ENCODE results near the gene MYO6.

Gene MYO6

GRCh38 chr6:75766387-75766786 lies 17.3 kb downstream of the MYO6 start:
- DNase-seq (ENCODE audit: low read depth in 2 of 2), result no peak

DNA sequence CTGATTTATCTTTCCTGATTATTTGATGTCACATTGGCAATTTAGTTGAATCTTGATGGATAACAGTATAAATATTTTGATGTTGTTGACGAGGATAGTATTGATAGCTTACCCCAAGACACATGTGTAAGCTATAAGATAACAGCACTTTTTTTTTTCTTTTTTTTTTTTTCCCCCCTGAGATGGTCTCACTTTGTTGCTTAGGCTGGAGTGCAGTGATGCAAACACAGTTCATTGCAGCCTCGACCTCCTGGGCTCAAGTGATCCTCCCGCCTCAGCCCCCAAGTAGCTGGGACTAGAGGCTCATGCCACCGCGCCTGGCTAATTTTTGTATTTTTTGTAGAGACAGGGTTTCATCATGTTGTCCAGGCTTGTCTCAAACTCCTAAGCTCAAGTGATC lies 21.8 kb downstream of the MYO6 start:
- no peak for DNase-seq (ENCODE audit: low read depth in 2 of 2)

GRCh38 chr6:75775219-75775618 lies 26.2 kb downstream of the MYO6 start:
- DNase-seq (ENCODE audit: low read depth in 2 of 2), result no peak

GRCh38 chr6:75776461-75776860 lies 27.4 kb downstream of the MYO6 start:
- no peak for DNase-seq (ENCODE audit: low read depth in 2 of 2)

- no peak for DNase-seq (ENCODE audit: low read depth in 2 of 2)
These were observed 29.7 kb downstream of the MYO6 start for GRCh38 chr6:75778757-75779156.

DNA sequence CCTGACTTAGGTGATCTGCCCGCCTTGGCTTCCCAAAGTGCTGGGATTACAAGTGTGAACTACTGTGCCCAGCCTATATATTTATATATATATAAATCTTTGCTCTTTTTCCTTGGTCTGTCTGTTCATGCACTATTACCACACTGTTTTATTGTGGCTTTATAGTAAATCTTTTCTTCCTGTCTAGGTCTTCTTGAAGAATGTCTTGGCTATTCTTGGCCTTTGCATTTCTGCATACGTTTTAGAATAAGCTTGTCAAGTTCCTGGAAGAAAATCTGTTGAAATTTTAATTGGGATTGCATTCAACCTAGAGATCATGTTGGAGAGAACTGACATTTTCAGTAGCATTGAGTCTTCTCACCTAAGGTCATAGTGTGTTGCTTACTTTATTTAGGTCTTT lies 37.1 kb downstream of the MYO6 start:
- no peak for DNase-seq (ENCODE audit: low read depth in 2 of 2)

- no peak for DNase-seq (ENCODE audit: low read depth in 2 of 2)
These were observed 39.9 kb downstream of the MYO6 start for GRCh38 chr6:75788894-75789293.

GRCh38 chr6:75791881-75792280 lies 42.8 kb downstream of the MYO6 start:
- DNase-seq (ENCODE audit: low read depth in 2 of 2), result no peak

GRCh38 chr6:75794351-75794846 lies 45.4 kb downstream of the MYO6 start:
- no peak for DNase-seq (ENCODE audit: low read depth in 2 of 2)

- DNase-seq (ENCODE audit: low read depth in 2 of 2), result no peak
These were observed 46.1 kb downstream of the MYO6 start for GRCh38 chr6:75794954-75795739.

DNA sequence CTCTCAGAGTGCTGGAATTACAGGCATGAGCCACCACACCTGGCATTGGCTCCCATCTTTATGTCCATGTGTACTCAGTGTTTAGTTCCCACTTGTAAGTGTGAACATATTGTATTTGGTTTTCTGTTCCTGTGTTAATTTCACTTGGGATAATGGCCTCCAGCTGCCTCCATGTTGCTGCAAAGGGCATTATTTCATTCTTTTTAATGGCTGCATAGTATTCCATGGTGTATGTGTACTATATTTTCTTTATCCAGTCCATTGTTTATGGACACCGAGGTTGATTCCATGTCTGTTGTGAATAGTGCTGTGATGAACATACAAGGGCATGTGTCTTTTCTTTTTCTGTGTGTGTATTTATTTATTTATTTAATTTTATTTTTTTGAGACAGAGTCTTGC lies 47.7 kb downstream of the MYO6 start:
- no peak for DNase-seq (ENCODE audit: low read depth in 2 of 2)

DNA sequence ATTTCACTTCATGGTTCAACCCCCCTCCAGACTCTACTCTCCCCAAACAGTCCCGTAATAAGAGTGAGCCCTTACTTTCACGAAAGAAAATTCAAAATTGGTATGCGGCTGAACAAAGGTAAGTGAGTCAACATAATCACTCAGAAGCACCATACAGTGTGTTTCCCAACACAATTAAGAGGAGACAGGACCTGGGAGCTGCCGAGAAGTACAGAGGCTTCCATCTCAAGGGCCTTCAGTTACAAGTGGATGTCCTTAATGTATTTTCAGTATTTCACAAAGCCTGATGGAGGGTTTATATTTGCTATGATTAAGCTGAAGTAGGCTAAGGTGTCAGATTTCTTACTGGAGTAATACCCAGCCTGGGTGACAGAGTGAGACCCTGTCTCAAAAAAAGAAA lies 51.1 kb downstream of the MYO6 start:
- no peak for DNase-seq (ENCODE audit: low read depth in 2 of 2)

DNA sequence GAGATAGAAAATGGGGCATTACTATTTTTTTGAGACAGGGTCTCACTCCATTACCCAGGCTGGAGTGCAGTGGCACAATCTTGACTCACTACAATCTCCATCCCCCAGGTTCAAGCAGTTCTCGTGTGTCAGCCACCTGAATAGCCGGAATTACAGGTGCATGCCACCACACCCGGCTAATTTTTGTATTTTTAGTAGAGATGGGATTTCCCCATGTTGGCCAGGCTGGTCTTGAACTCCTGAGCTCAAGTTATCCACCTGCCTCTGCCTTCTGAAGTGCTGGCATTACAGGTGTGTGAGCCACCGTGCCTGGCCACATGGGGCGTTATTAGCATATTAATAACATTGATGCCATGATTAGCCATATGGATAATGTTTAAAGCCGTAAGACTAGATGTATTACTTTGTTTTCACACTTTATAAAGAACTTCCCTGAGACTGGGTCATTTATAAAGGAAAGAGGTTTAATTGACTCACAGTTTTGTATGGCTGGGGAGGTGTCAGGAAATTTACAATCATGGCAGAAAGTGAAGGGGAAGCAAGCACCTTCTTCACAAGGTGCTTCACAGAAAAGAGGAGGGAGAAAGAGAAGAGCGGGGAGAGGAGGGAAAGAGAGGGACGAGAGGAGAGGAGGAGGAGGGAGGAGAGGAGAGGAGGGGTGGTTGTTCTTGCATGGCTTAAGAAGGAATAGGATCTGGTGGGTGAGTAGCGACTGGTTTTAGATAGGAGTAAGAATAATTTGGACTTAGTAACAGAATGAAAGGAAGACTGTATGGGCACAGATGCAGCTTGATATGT lies 51.9 kb downstream of the MYO6 start:
- no peak for DNase-seq (ENCODE audit: low read depth in 2 of 2)

DNA sequence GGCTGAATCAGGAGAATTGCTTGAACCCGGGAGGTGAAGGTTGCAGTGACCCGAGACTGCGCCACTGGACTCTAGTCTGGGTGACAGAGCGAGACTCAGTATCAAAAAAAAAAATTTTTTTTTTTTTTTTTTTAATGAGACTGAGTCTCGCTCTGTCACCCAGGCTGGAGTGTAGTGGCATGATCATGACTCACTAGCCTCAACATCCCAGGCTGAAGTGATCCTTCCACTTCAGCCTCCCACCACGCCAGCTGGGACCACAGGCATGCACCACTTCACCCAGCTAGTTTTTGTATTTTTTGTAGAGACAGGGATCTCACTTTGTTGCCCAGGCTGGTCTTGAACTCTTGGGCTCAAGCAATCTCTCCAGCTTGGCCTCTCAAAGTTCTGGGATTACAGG lies 53.3 kb downstream of the MYO6 start:
- no peak for DNase-seq (ENCODE audit: low read depth in 2 of 2)

DNA sequence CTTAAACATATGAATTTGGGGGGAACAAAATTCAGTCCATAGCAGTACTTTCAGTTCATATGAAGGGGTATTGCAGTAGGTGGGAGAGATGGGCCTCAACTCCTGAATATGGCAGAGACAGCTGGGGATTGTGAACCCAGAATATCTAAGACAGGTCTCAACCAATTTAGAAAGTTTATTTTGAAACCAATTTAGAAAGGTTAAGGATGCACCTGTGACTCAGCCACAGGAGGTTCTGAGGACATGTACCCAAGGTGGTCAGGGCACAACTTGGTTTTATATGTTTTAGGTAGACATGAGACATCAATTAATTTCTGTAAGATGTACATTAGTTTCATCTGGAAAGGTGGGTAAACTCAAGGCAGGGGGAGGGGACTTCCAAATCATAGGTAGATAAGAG lies 59.5 kb downstream of the MYO6 start:
- DNase-seq (ENCODE audit: low read depth in 2 of 2), result no peak

GRCh38 chr6:75812560-75812959 lies 63.5 kb downstream of the MYO6 start:
- DNase-seq (ENCODE audit: low read depth in 2 of 2), result no peak

DNA sequence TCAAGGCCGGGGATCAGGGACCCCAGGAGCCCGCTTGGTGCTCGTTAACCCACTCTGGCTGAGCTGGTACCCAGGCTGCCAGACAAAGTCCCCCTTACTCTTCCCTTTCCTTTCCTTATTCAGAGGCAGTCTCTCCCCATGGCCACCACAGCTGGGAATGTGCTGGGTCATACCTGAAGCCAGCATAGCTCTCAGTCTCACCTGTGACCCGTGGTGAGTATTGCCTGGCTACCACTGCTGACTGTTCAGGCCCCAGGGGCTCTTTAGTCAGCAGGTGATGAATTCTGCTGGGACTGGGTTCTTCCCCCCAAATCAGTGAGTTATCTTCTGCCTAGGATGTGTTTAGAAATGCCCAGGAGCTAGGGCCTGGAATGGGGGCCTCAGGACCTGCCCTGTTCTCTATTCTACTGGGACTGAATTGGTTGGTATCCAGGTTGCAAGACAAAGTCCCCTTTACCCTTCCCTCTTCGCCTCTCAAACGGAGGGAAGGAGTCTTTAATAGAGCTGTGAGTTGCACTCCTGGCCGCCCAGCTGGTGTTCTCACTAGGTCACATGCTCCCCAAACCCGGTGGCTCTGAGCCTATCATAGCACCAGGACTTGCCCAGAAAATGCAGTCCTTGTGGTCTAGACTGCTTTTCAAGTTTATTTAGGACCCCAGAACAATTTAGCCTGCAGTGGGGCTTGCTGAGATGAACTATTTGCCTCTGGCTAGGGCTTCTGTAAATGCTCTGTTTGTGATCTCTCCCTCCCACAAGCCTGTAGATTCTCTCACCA lies 64.6 kb downstream of the MYO6 start:
- DNase-seq (ENCODE audit: low read depth in 2 of 2), result no peak

- no peak for DNase-seq (ENCODE audit: low read depth in 2 of 2)
These were observed 66.7 kb downstream of the MYO6 start for GRCh38 chr6:75815756-75816155.

- no peak for DNase-seq (ENCODE audit: low read depth in 2 of 2)
These were observed 69.2 kb downstream of the MYO6 start for GRCh38 chr6:75818098-75818855.

GRCh38 chr6:75819776-75820487 lies 70.9 kb downstream of the MYO6 start:
- DNase-seq (ENCODE audit: low read depth in 2 of 2), result no peak

GRCh38 chr6:75824160-75824559 lies 75.1 kb downstream of the MYO6 start:
- DNase-seq (ENCODE audit: low read depth in 2 of 2), result no peak
